IMR-90 (cell line): ENCODE data around the gene KRT86.
"Not testable (repeated sequence)": the region's sequence is repeated elsewhere in the genome, so short reads cannot be mapped to it uniquely, and the experiment has no call there.

Experiments used
- CTCF ChIP-seq: conservative IDR thresholded peaks from 2 replicates; pipeline ENCODE4 v1.5.1; 2012; ENCODE audit warnings: mild to moderate bottlenecking, low read depth, low read length, improper control_type of control experiment
- ELK1 ChIP-seq: fragments of 150-350 bp; IDR thresholded peaks from 2 replicates; pipeline ENCODE4 v1.6.1; 2016; ENCODE audit warnings: low read depth, mild to moderate bottlenecking, low read length, moderate library complexity, borderline replicate concordance
- POLR2A ChIP-seq: IDR thresholded peaks from 2 replicates; pipeline ENCODE4 v1.6.1; 2012; ENCODE audit warnings: mild to moderate bottlenecking, low read depth, low read length

GRCh38 chr12:52287816-52288805, 13.7 kb downstream of the KRT86 start:
- TF ChIP-seq ELK1, CTCF, POLR2A: not testable (repeated sequence)
